SK-N-SH treated with all-trans-retinoic acid at 6 μM for 48 hours (cell line): ENCODE data around the gene PLA2G1B.

Experiments
- ATAC-seq: fragments of 200-7000 bp; cut with Tn5 transposase; 3 replicates; pipeline ENCODE4 v1.9.1; 2020; ENCODE audit warnings: mild to moderate bottlenecking, moderate library complexity
- ARNTL ChIP-seq: fragments of 450-650 bp; formaldehyde crosslinking; IDR thresholded peaks from 2 replicates; pipeline ENCODE4 v1.5.0; 2020; ENCODE audit warnings: low read depth, mild to moderate bottlenecking, moderate library complexity, borderline replicate concordance
- BACH2 ChIP-seq: fragments of 250-450 bp; sonication (Bioruptor Pico); IDR thresholded peaks from 2 replicates; pipeline ENCODE4 v1.9.0; 2021; ENCODE audit warnings: mild to moderate bottlenecking, borderline replicate concordance
- CSDC2 ChIP-seq: fragments of 250-450 bp; sonication (Bioruptor Pico); IDR thresholded peaks from 2 replicates; pipeline ENCODE4 v1.5.0; 2020; ENCODE audit warnings: mild to moderate bottlenecking, moderate library complexity
- CSRNP3 ChIP-seq: fragments of 250-450 bp; sonication (Bioruptor Pico); IDR thresholded peaks from 2 replicates; pipeline ENCODE4 v1.5.1; 2021; ENCODE audit warnings: mild to moderate bottlenecking, moderate library complexity
- ESRRG ChIP-seq: fragments of 250-450 bp; sonication (Bioruptor Pico); IDR thresholded peaks from 2 replicates; pipeline ENCODE4 v1.6.1; 2021; ENCODE audit warnings: mild to moderate bottlenecking
- ISL1 ChIP-seq: fragments of 250-450 bp; sonication (Bioruptor Pico); IDR thresholded peaks from 2 replicates; pipeline ENCODE4 v2.1.2; 2022; ENCODE audit warnings: mild to moderate bottlenecking, moderate library complexity
- OSR1 ChIP-seq: fragments of 250-450 bp; sonication (Bioruptor Pico); IDR thresholded peaks from 2 replicates; pipeline ENCODE4 v1.8.0; 2022; ENCODE audit warnings: moderate library complexity, mild to moderate bottlenecking, inconsistent platforms
- POU6F1 ChIP-seq: fragments of 250-450 bp; sonication (Bioruptor Pico); IDR thresholded peaks from 2 replicates; pipeline ENCODE4 v1.8.0; 2021; ENCODE audit warnings: low read depth, mild to moderate bottlenecking, moderate library complexity, borderline replicate concordance
- PPARA ChIP-seq: fragments of 250-450 bp; sonication (Bioruptor Pico); IDR thresholded peaks from 2 replicates; pipeline ENCODE4 v1.5.0; 2020; ENCODE audit warnings: mild to moderate bottlenecking, borderline replicate concordance
- RARB ChIP-seq: fragments of 250-450 bp; sonication (Bioruptor Pico); IDR thresholded peaks from 2 replicates; pipeline ENCODE4 v1.8.0; 2021; ENCODE audit warnings: mild to moderate bottlenecking, moderate library complexity
- SNAI2 ChIP-seq: fragments of 250-450 bp; sonication (Bioruptor Pico); IDR thresholded peaks from 2 replicates; pipeline ENCODE4 v1.5.0; 2020; ENCODE audit warnings: mild to moderate bottlenecking, moderate library complexity
- TCF4 ChIP-seq: fragments of 250-450 bp; sonication (Bioruptor Pico); IDR thresholded peaks from 2 replicates; pipeline ENCODE4 v1.8.0; 2021; ENCODE audit warnings: mild to moderate bottlenecking, moderate library complexity, borderline replicate concordance
- TOX ChIP-seq: fragments of 250-450 bp; sonication (Bioruptor Pico); IDR thresholded peaks from 2 replicates; pipeline ENCODE4 v1.8.0; 2021; ENCODE audit warnings: mild to moderate bottlenecking, moderate library complexity, borderline replicate concordance
- TSHZ2 ChIP-seq: fragments of 250-450 bp; sonication (Bioruptor Pico); IDR thresholded peaks from 2 replicates; pipeline ENCODE4 v1.5.0; 2020; ENCODE audit warnings: mild to moderate bottlenecking, moderate library complexity
- ZC3H10 ChIP-seq: fragments of 250-450 bp; sonication (Bioruptor Pico); IDR thresholded peaks from 2 replicates; pipeline ENCODE4 v1.5.1; 2021; ENCODE audit warnings: mild to moderate bottlenecking, moderate library complexity
- ZFP3 ChIP-seq: fragments of 250-450 bp; sonication (Bioruptor Pico); IDR thresholded peaks from 2 replicates; pipeline ENCODE4 v1.5.0; 2020; ENCODE audit warnings: mild to moderate bottlenecking, moderate library complexity
- ZFP30 ChIP-seq: fragments of 450-650 bp; formaldehyde crosslinking; IDR thresholded peaks from 2 replicates; pipeline ENCODE4 v1.5.0; 2022; ENCODE audit warnings: mild to moderate bottlenecking, moderate library complexity
- ZNF565 ChIP-seq: fragments of 450-650 bp; formaldehyde crosslinking; conservative IDR thresholded peaks from 2 replicates; pipeline ENCODE4 v1.5.0; 2020; ENCODE audit warnings: low read depth, mild to moderate bottlenecking, moderate library complexity
- ZNF70 ChIP-seq: fragments of 450-650 bp; formaldehyde crosslinking; IDR thresholded peaks from 2 replicates; pipeline ENCODE4 v1.5.0; 2020; ENCODE audit warnings: mild to moderate bottlenecking, moderate library complexity
- ZNF8 ChIP-seq: fragments of 450-650 bp; formaldehyde crosslinking; IDR thresholded peaks from 2 replicates; pipeline ENCODE4 v1.5.0; 2020; ENCODE audit warnings: mild to moderate bottlenecking, moderate library complexity
- TF ChIP-seq, protein P1 (sequence below): fragments of 250-450 bp; sonication (Bioruptor Pico); IDR thresholded peaks from 2 replicates; pipeline ENCODE4 v1.5.1; 2020; ENCODE audit warnings: low read depth, mild to moderate bottlenecking, moderate library complexity
- TF ChIP-seq, protein P2 (sequence below): fragments of 250-450 bp; sonication (Bioruptor Pico); IDR thresholded peaks from 2 replicates; pipeline ENCODE4 v1.8.0; 2020; ENCODE audit warnings: mild to moderate bottlenecking, moderate library complexity, borderline replicate concordance

The PLA2G1B gene

GRCh38 chr12:120369603-120370342, 42.2 kb upstream of the PLA2G1B start:
- TF ChIP-seq ZNF565 (no peak), PPARA (no peak), ZC3H10 (CRISPR knock-in tag) (no peak), CSRNP3 (CRISPR knock-in tag) (no peak), ZNF70 (CRISPR knock-in tag) (no peak), ESRRG (no peak), OSR1 (CRISPR knock-in tag) (no peak), CSDC2 (CRISPR knock-in tag) (no peak), ISL1 (CRISPR knock-in tag) (no peak), TOX (CRISPR knock-in tag) (no peak), ZNF8 (CRISPR knock-in tag) (no peak), ZFP3 (no peak), RARB (CRISPR knock-in tag) (no peak), TSHZ2 (CRISPR knock-in tag) (no peak), ARNTL (CRISPR knock-in tag) (no peak), SNAI2 (CRISPR knock-in tag) (no peak), TCF4 (CRISPR knock-in tag) (no peak), BACH2 (CRISPR knock-in tag) (no peak)
- TF ChIP-seq, protein P1, sequence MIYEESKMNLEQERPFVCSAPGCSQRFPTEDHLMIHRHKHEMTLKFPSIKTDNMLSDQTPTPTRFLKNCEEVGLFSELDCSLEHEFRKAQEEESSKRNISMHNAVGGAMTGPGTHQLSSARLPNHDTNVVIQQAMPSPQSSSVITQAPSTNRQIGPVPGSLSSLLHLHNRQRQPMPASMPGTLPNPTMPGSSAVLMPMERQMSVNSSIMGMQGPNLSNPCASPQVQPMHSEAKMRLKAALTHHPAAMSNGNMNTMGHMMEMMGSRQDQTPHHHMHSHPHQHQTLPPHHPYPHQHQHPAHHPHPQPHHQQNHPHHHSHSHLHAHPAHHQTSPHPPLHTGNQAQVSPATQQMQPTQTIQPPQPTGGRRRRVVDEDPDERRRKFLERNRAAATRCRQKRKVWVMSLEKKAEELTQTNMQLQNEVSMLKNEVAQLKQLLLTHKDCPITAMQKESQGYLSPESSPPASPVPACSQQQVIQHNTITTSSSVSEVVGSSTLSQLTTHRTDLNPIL (CRISPR knock-in tag): no peak
- TF ChIP-seq, all 23 proteins: peak for 0
- ATAC-seq: no peak

GRCh38 chr12:120368789-120369602, 41.4 kb upstream of the PLA2G1B start, which contains the start of gene MSI1:
MSI1 (minus strand) TSS chr12:120369164; CDS start chr12:120369091, 73 bp downstream.
- TF ChIP-seq TCF4 (CRISPR knock-in tag) (no peak), ESRRG (no peak), TOX (CRISPR knock-in tag) (no peak), ZFP30 (no peak), CSRNP3 (CRISPR knock-in tag) (no peak), ZNF8 (CRISPR knock-in tag) (no peak), POU6F1 (CRISPR knock-in tag) (no peak), ZNF70 (CRISPR knock-in tag) (no peak), TSHZ2 (CRISPR knock-in tag) (no peak)
- TF ChIP-seq, protein P2, sequence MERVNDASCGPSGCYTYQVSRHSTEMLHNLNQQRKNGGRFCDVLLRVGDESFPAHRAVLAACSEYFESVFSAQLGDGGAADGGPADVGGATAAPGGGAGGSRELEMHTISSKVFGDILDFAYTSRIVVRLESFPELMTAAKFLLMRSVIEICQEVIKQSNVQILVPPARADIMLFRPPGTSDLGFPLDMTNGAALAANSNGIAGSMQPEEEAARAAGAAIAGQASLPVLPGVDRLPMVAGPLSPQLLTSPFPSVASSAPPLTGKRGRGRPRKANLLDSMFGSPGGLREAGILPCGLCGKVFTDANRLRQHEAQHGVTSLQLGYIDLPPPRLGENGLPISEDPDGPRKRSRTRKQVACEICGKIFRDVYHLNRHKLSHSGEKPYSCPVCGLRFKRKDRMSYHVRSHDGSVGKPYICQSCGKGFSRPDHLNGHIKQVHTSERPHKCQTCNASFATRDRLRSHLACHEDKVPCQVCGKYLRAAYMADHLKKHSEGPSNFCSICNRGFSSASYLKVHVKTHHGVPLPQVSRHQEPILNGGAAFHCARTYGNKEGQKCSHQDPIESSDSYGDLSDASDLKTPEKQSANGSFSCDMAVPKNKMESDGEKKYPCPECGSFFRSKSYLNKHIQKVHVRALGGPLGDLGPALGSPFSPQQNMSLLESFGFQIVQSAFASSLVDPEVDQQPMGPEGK: no peak
- ATAC-seq: no peak
